EL (cell line): Measurements from ENCODE around the gene KRTAP1-3.
"Not testable (repeated sequence)": the region's sequence is repeated elsewhere in the genome, so short reads cannot be mapped to it uniquely, and the experiment has no call there.

ENCODE experiments used
- DNase-seq: peaks from one replicate; pipeline ENCODE4 v3.0.0-alpha.2; 2016

KRTAP1-3 gene

GRCh38 chr17:41009301-41009760 is 25.3 kb downstream of the KRTAP1-3 start:
- no peak for DNase-seq

DNA sequence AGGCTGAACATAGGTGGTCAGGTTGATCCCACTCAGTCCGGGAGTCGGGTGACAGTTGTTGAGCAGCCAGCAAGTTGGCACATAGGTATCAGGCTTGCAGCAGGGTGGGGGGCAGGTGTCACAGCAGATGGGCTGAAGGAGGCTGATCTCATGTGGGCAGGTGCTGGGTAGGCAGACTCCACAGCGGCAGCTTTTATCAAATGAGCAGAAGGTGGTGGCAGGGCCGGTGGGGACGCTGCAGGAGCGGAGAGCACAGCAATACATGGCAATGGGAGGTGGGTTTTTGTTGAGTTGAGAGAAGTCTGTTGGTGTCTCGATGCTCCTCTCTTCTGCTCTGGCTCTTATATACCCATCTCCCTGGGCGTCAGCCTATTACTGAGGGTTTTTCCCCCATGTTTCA is 25.9 kb downstream of the KRTAP1-3 start, which contains the start of gene KRTAP3-1:
Gene KRTAP3-1, minus strand, starts transcription at position 318 of the 400 bp plus-strand sequence. Its CDS starts 54 bp downstream, at position 264.
- no peak for DNase-seq

DNA sequence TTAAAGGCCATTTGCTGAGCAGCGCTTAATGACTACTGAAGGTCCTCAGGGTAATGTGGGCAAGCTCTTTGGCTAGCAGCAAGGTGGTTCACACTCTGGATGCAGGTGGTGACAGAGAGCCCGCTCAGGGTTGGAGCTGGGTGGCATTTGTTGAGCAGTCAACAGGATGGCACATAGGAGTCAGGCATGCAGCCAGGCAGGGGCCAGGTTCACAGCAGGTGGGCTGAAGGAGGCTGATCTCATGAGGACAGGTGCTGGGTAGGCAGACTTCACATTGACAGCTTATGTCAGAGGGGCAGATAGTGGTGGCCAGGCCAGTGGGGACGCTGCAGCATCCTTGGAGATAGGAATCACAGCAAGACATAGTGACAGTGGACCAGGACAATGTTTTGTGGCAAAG is 30.3 kb downstream of the KRTAP1-3 start:
- no peak for DNase-seq

DNA sequence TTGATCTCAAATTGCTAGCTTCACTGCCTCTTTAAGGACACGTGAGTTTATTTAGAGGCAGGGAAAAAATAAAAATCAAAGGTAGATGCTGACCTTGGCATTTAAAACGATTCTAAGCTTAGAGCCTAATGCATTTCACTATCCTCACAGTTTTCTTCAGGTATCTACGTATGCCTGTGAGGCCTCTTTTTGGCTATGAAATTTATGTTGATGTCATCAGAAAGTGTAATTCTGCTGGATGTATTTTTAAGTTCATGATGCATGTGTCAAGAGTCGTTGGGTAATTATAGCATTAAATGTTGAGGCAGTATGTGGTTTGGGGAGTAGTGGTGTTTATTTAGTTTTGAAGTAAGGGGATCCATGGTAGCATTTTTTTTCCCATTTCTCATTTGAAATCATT is 30.7 kb downstream of the KRTAP1-3 start:
- DNase-seq: no peak

DNA sequence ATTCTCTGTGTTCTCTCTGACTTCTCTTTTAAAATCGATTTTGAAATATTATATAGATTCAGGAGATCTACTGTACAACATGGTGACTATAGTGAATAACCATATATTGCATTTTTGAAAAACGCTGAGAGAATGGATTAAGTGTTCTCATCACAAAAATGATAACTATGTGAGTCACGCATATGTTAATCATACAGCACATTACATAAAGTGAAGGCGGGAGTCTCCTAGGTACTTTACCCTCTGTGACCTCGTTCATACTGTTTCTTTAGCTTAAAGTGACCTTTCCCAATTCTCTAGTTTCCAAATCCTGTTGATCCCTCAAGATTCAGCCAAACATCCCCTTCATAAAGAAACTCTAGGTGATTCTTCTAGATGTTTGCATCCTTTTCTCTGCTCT is 31.9 kb downstream of the KRTAP1-3 start:
- DNase-seq: peak; percentile 31

GRCh38 chr17:41001795-41002194 is 32.9 kb downstream of the KRTAP1-3 start:
- DNase-seq: no peak

DNA sequence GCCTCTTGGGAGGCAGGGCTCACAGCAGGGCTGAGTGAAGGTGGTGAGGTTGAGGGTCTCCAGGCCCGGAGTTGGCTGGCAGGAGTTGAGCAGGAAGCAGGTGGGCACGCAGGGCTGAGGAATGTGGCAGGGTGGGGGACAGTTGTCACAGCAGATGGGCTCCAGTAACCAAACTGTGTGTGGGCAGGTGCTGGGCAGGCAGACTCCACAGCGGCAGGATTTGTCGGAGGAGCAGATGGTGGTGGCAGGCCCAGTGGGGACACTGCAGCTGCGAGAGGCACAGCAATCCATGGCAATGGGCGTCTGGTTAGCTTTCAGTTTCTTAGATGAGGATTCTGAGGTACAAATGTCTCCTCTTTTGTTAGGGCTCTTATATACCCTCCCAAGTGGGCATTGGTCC is 35.1 kb downstream of the KRTAP1-3 start, which contains the start of gene KRTAP3-2:
Gene KRTAP3-2, minus strand, starts transcription at position 344 of the 400 bp plus-strand sequence. Its CDS starts 53 bp downstream, at position 291.
- not testable (repeated sequence) for DNase-seq

DNA sequence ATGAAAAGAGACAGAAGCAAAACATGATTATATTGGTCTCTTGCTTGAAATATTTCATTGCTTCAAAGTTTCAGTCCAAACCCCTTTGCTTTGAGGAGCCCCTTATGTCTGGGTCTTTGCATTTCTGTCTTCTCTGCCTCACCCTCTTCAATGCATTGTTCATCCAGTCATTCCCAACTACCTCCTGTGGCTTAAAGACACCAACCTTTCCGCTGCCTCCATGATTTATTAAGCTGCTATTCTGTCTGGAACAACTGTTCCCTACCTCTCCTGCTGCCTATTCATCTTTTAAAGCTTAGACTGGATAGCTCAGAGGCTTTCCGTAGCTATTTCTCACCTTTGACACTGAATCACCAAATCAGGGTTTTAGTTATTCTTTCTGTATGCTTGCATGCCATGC is 37.3 kb downstream of the KRTAP1-3 start:
- DNase-seq: no peak

GRCh38 chr17:40996829-40997228 is 37.8 kb downstream of the KRTAP1-3 start:
- DNase-seq: no peak

- no peak for DNase-seq
Observed at GRCh38 chr17:40995116-40995515, 39.6 kb downstream of the KRTAP1-3 start.

DNA sequence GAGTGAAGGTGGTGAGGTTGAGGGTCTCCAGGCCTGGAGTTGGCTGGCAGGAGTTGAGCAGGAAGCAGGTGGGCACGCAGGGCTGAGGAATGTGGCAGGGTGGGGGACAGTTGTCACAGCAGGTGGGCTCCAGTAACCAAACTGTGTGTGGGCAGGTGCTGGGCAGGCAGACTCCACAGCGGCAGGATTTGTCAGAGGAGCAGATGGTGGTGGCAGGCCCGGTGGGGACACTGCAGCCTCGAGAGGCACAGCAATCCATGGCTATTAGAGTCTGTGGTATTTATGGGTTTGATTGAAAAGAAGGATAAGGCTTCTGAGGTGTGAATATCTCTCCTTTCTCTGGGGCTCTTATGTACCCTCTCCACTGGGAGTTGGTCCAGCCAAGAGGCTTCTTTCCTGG is 40.8 kb downstream of the KRTAP1-3 start, which contains the start of gene KRTAP3-3:
Gene KRTAP3-3, minus strand, starts transcription at position 326 of the 400 bp plus-strand sequence. Its CDS starts 67 bp downstream, at position 259.
- DNase-seq: no peak

DNA sequence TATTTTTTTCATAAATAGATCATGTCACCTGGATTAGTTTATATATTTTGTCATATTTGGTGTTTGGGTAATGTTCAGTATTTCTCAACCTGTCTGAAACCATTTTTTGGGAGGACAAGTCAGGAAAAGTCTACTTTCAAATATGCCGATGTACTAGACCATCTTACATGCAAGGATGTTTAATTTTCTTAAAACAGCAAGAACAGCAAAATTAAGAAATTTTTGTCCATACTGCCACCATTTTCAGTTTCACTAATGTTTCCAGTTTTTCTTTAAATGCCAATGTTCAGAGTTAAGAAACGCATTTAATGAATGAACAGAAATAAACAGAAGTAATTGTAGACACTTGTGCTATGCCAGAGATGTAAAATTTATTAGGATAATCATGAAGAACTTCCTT is 41.6 kb downstream of the KRTAP1-3 start:
- DNase-seq: no peak

GRCh38 chr17:40992666-40993065 is 42.0 kb downstream of the KRTAP1-3 start:
- DNase-seq: no peak

- DNase-seq: no peak
Observed at GRCh38 chr17:40986920-40987319, 47.8 kb downstream of the KRTAP1-3 start.

DNA sequence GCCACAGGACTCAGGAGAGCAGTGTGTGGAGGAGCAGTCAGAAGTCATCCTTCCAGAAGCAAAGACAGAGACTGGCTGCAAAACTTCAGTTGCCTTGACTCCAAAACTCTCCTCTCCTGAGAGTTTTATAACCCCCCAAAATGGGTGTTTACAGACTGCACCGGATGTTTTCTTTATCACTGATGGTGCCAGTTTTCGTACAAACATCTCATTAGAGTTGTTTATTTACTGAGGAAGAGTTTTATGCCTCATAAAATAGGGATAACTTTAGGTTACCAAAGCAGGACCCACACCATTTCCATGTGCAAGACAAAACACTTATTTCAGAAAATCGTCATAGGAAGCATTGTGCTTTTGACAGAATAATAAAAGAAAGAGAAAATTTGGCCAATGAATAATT is 50.4 kb downstream of the KRTAP1-3 start, which contains the start of gene KRT40:
Gene KRT40, minus strand, starts transcription at position 101 of the 400 bp plus-strand sequence. Its CDS starts 53 bp downstream, at position 48.
- DNase-seq: no peak
